ENCODE measurements around the gene GRID1.

The GRID1 gene

DNA sequence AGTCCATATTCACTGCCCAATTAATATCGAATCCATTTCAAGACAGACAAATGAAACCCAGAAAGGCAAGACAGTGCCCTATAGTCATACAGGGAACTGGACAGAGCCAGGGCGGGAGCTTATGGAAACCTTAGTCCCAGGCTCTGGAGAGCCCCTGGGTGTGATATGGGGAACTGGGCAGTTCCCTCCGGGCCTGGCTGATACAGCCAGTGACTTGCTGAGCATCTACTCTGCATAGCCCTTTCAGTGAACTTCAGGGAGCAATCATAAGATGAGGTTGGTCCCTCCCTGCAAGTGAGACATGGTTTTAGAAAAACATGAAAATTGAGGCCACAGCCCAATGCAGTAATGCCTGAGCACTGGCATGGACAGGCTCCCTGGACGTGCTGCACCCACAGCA, 241.9 kb downstream of the GRID1 start:
- no peak overlapping the region for H3K27ac ChIP-seq
- no peaks in the 10 kb centered on the region for H3K27me3 ChIP-seq
- intact Hi-C loops (cut with DNase I; ENCODE audit: low total_unique reads): no loop called here
- no peaks in the 10 kb centered on the region for H3K9me3 ChIP-seq
- TF ChIP-seq, protein P1, sequence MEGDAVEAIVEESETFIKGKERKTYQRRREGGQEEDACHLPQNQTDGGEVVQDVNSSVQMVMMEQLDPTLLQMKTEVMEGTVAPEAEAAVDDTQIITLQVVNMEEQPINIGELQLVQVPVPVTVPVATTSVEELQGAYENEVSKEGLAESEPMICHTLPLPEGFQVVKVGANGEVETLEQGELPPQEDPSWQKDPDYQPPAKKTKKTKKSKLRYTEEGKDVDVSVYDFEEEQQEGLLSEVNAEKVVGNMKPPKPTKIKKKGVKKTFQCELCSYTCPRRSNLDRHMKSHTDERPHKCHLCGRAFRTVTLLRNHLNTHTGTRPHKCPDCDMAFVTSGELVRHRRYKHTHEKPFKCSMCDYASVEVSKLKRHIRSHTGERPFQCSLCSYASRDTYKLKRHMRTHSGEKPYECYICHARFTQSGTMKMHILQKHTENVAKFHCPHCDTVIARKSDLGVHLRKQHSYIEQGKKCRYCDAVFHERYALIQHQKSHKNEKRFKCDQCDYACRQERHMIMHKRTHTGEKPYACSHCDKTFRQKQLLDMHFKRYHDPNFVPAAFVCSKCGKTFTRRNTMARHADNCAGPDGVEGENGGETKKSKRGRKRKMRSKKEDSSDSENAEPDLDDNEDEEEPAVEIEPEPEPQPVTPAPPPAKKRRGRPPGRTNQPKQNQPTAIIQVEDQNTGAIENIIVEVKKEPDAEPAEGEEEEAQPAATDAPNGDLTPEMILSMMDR (IDR thresholded peaks at IDR 0.05): no peak
- DNase-seq: no peak
- H3K4me3 ChIP-seq: no peak overlapping the region
- no peaks in the 10 kb centered on the region for H3K4me1 ChIP-seq
- no peaks in the 10 kb centered on the region for H3K36me3 ChIP-seq

DNA sequence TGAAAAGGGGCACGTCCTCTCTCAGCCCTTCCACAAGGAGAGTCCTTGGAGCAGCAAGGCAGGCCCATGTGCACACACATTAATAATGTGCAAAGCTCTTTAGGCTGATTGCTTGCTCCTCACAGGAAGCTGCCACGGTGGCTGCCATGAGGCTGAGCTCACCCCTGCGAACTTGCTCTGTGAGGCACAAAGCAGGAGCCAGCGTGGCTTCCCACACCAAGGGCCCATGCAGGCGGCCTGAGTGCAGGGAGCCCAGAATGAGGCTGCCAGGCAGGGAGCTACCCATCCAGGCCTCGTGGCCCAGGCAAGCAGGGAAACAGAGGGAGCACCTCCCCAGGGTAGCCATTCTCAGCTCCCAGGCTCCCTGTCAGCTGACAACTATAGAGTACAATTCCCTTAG, 242.9 kb downstream of the GRID1 start:
- no peaks in the 10 kb centered on the region for H3K36me3 ChIP-seq
- no peak for DNase-seq
- intact Hi-C loops (cut with DNase I; ENCODE audit: low total_unique reads): no loop called here
- H3K9me3 ChIP-seq: no peaks in the 10 kb centered on the region
- H3K27ac ChIP-seq: no peak overlapping the region
- H3K4me1 ChIP-seq: no peaks in the 10 kb centered on the region
- TF ChIP-seq, protein P1 (IDR thresholded peaks at IDR 0.05): no peak
- H3K27me3 ChIP-seq: no peaks in the 10 kb centered on the region
- H3K4me3 ChIP-seq: no peak overlapping the region

DNA sequence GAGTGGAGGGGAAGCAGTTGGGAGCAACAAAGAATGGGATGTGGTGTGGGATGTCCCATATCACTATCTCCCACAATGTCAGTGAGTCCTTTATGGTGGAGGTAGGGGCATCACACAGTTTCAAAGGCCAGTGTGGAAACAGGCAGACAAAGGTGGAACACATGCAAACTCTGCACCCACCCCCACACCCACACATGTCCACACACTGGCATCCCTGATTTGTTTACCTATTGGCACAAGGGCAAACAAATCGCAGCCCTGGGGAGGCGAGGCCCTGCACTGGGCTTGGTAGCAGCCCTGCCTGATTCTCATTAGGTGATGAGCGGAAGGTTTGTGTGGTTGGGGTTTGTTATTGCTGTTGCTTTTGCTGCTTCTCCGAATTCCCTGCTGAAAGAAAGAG, 243.3 kb downstream of the GRID1 start:
- H3K27ac ChIP-seq: no peak overlapping the region
- H3K36me3 ChIP-seq: no peaks in the 10 kb centered on the region
- H3K4me3 ChIP-seq: no peak overlapping the region
- DNase-seq: no peak
- H3K27me3 ChIP-seq: no peaks in the 10 kb centered on the region
- TF ChIP-seq, protein P1 (IDR thresholded peaks at IDR 0.05): no peak
- no peaks in the 10 kb centered on the region for H3K9me3 ChIP-seq
- no peaks in the 10 kb centered on the region for H3K4me1 ChIP-seq
- intact Hi-C loops (cut with DNase I; ENCODE audit: low total_unique reads): no loop called here

DNA sequence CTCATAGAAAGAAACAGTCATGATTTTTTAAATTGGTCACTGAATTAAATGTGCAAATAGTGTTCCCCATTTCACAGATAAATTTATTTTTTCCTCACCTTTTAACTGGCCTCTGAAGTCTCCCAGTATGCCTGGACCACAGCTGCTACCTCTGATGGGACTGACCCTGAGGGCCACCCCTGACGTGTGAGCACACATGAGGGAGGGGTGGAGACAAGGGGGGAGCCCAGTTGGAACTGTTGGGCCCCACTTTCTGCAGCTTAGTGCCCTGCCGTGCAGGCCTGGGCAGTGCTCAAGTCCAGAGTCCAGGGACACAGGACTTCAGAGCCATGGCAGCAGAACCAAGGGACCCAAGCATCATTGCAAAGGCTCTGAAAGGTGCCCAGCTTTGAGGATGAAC, 243.9 kb downstream of the GRID1 start:
- Histone ChIP-seq H3K9me3 (no peaks in the 10 kb centered on the region), H3K27me3 (no peaks in the 10 kb centered on the region)
- TF ChIP-seq, protein P1 (IDR thresholded peaks at IDR 0.05): no peak

DNA sequence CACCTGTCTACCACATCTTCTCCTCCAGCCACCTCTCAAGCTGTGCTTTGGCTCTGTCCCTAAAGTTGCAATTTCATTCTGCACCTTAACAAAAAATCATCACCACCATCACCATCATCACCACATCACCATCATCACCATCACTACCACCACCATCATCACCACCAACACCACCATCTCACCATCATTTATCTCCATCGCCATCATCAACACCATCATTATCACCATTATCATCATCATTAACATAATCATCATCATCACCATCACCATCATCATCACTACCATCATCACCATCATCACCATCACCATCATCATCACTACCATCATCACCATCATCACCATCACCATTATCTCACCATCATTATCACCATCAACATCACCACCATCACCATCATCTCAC, 245.4 kb downstream of the GRID1 start:
- DNase-seq: no peak
- Histone ChIP-seq H3K27ac (no peak overlapping the region), H3K36me3 (no peaks in the 10 kb centered on the region), H3K4me3 (no peak overlapping the region), H3K9me3 (no peaks in the 10 kb centered on the region), H3K27me3 (no peaks in the 10 kb centered on the region), H3K4me1 (no peaks in the 10 kb centered on the region)
- TF ChIP-seq, protein P1 (IDR thresholded peaks at IDR 0.05): no peak
- intact Hi-C loops (cut with DNase I; ENCODE audit: low total_unique reads): no loop called here

More for the DNA sequence above, 243.9 kb downstream of the GRID1 start:
- Histone ChIP-seq H3K36me3 (no peaks in the 10 kb centered on the region), H3K4me3 (no peak overlapping the region), H3K4me1 (no peaks in the 10 kb centered on the region), H3K27ac (no peak overlapping the region)
- intact Hi-C loops (cut with DNase I; ENCODE audit: low total_unique reads): no loop called here
- DNase-seq: no peak

DNA sequence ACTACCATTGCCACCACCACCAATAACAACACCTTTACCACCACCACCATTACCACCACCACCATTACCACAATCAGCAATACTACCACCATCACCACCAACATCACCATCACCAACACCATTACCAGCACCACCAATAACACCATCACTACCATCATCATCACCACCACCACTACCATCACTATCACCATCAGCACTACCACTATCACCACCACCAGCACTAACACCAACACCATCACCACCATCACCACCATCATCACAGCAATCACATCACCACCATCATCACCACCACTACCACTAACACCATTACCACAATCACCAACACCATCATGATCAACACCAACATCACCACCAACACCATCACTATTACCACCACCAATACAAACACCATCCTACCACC, 249.5 kb downstream of the GRID1 start:
- Histone ChIP-seq H3K36me3 (no peaks in the 10 kb centered on the region), H3K27ac (no peak overlapping the region), H3K4me3 (no peak overlapping the region), H3K9me3 (no peaks in the 10 kb centered on the region), H3K4me1 (no peaks in the 10 kb centered on the region), H3K27me3 (no peaks in the 10 kb centered on the region)
- intact Hi-C loops (cut with DNase I; ENCODE audit: low total_unique reads): no loop called here
- DNase-seq: no peak
- TF ChIP-seq, protein P1 (IDR thresholded peaks at IDR 0.05): no peak
